Measurements from ENCODE around the gene LTV1.

DNA sequence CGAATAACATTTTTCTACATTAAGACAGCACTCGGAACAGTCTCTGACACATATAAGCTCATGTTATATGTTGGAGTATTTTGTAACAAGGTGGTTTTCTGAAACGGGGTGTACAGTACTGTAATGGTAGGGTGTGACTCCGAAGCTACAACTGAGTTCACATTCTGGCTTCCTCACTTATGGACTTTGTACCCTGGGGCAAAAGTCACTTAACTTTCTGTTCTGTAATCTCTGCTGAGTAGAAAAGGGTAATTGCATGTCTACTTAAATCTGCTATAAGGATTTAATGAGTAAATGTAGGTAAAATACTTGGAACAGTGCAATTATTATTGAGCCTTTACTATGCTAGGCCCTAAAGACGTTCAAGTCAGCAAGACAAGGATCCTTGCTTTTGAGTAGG, 4.7 kb upstream of the LTV1 start:
- TF ChIP-seq, protein P1, sequence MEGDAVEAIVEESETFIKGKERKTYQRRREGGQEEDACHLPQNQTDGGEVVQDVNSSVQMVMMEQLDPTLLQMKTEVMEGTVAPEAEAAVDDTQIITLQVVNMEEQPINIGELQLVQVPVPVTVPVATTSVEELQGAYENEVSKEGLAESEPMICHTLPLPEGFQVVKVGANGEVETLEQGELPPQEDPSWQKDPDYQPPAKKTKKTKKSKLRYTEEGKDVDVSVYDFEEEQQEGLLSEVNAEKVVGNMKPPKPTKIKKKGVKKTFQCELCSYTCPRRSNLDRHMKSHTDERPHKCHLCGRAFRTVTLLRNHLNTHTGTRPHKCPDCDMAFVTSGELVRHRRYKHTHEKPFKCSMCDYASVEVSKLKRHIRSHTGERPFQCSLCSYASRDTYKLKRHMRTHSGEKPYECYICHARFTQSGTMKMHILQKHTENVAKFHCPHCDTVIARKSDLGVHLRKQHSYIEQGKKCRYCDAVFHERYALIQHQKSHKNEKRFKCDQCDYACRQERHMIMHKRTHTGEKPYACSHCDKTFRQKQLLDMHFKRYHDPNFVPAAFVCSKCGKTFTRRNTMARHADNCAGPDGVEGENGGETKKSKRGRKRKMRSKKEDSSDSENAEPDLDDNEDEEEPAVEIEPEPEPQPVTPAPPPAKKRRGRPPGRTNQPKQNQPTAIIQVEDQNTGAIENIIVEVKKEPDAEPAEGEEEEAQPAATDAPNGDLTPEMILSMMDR (IDR thresholded peaks at IDR 0.05), result no peak
- TF ChIP-seq EZH2 (IDR thresholded peaks at IDR 0.05; ENCODE audit: borderline replicate concordance, insufficient read depth, low read depth, low read length, poor library complexity, severe bottlenecking), result no peak

All from B cell (primary cell).